Esophagus muscularis mucosa (tissue), 4 donors: Measurements from ENCODE around the gene PSEN1. TPM values are rescaled to one million over a fixed set of nuclear protein-coding genes. Genes with fewer than 3 reads are reported as not detected.

Source experiments
- DNase-seq: peaks from one replicate; pipeline ENCODE4 v3.0.0-alpha.2; 2017; ENCODE audit errors: extremely low spot score
- H3K27ac ChIP-seq, 4 donors: fragments of 200-600 bp; sonication (generic); replicated peaks in 1 of 4; 1 replicate in 3 of 4; 2 replicates in 1 of 4; pipeline ENCODE4 v1.5.1; 2016 to 2019; ENCODE audit warnings: mild to moderate bottlenecking in 1 of 4
- H3K27me3 ChIP-seq, 4 donors: fragments of 200-600 bp; sonication (generic); one replicate each; pipeline versions ENCODE4 v1.5.1 to v1.6.0; 2016 to 2019
- H3K36me3 ChIP-seq, 4 donors: fragments of 200-600 bp; sonication (generic); one replicate each; pipeline ENCODE4 v1.5.1; 2016 to 2019
- H3K4me1 ChIP-seq, 4 donors: fragments of 200-600 bp; sonication (generic); one replicate each; pipeline ENCODE4 v1.5.1; 2016 to 2019
- H3K4me3 ChIP-seq, 4 donors: fragments of 200-600 bp; sonication (generic); 1 replicate in 2 of 4; 2 replicates in 2 of 4; pipeline ENCODE4 v1.5.1; 2016 to 2019; ENCODE audit warnings: mild to moderate bottlenecking in 4 of 4, moderate library complexity in 1 of 4
- H3K9me3 ChIP-seq, 4 donors: fragments of 200-600 bp; sonication (generic); 1 replicate in 3 of 4; 2 replicates in 1 of 4; pipeline ENCODE4 v1.5.1; 2016 to 2019
- EP300 ChIP-seq: sonication (generic); formaldehyde crosslinking; IDR thresholded peaks from one replicate; pipeline ENCODE4 v1.6.1; 2017; ENCODE audit warnings: antibody characterized with exemption
- POLR2A ChIP-seq: fragments of 450-650 bp; IDR thresholded peaks from one replicate; pipeline ENCODE4 v1.6.1; 2017; ENCODE audit warnings: antibody characterized with exemption, moderate library complexity, mild to moderate bottlenecking, low read depth
- POLR2AphosphoS5 ChIP-seq, 2 donors: sonication (generic); formaldehyde crosslinking; IDR thresholded peaks; one replicate each; pipeline ENCODE4 v1.6.1; 2017; ENCODE audit warnings: antibody characterized with exemption in 2 of 2
- WGBS: methylation state at CpG from one replicate; pipeline ENCODE4 v1.1.5; 2018; 5-methylcytosine and 5-hydroxymethylcytosine counted together
- intact Hi-C: fragments of 100-400 bp; cut with DNase I; formaldehyde crosslinking; loops from one replicate; pipeline ENCODE4 v1.15.1; 2023
- small RNA-seq, 3 donors: library from RNA; depleted of rRNA; stranded (forward); fragments of <200 nt; gene quantifications; one replicate each; pipeline ENCODE3, GENCODE V24; 2016
- total RNA-seq, 4 donors: library from RNA; depleted of rRNA; stranded (reverse); fragments of >200 nt; gene quantifications; one replicate each; pipeline versions ENCODE4 v1.1.0 to v1.2.1, GENCODE V29; 2016
- TF ChIP-seq, protein P1 (sequence below), 3 experiments: fragments of 200-600 bp in 2 of 3; fragments of 450-650 bp in 1 of 3; sonication (generic) in 2 of 3; IDR thresholded peaks; one replicate each; pipeline ENCODE4 v1.5.1; 2017 to 2019; ENCODE audit warnings: antibody characterized with exemption in 3 of 3, mild to moderate bottlenecking in 2 of 3, moderate library complexity in 1 of 3

PSEN1 gene
- total RNA-seq, 4 donors from 2014 or later = 31.7 to 39.0 (median 38.3) TPM

DNA sequence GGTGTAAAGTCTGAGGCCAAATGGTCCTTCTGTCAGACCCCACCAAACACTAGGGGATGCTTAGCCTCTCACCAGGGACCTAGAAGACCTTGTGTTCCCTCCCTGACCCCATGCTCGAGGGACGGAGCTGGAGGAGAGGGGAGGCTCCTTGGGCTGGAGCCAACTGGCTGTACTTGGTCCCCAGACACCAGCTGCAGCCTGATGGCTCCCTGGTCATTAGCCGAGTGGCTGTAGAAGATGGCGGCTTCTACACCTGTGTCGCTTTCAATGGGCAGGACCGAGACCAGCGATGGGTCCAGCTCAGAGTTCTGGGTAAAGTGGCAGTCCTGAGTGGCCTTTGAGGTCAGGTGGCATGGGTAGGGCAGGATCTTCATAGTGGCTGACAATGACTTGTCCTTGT, 130.0 kb downstream of the PSEN1 start:
- no peak overlapping the region for H3K4me3 ChIP-seq
- DNase-seq = no peak
- TF ChIP-seq POLR2AphosphoS5 (IDR thresholded peaks at IDR 0.05) (no peak), EP300 (no peak), POLR2A (no peak)
- TF ChIP-seq, protein P1, sequence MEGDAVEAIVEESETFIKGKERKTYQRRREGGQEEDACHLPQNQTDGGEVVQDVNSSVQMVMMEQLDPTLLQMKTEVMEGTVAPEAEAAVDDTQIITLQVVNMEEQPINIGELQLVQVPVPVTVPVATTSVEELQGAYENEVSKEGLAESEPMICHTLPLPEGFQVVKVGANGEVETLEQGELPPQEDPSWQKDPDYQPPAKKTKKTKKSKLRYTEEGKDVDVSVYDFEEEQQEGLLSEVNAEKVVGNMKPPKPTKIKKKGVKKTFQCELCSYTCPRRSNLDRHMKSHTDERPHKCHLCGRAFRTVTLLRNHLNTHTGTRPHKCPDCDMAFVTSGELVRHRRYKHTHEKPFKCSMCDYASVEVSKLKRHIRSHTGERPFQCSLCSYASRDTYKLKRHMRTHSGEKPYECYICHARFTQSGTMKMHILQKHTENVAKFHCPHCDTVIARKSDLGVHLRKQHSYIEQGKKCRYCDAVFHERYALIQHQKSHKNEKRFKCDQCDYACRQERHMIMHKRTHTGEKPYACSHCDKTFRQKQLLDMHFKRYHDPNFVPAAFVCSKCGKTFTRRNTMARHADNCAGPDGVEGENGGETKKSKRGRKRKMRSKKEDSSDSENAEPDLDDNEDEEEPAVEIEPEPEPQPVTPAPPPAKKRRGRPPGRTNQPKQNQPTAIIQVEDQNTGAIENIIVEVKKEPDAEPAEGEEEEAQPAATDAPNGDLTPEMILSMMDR (IDR thresholded peaks at IDR 0.05) = no peak
- no peaks in the 10 kb centered on the region for H3K27me3 ChIP-seq
- H3K36me3 ChIP-seq = peaks cover 0 to 71% (median 16%) of the 10 kb centered on the region in 4 donors
- no peak overlapping the region for H3K27ac ChIP-seq
- intact Hi-C loops = no loop called here
- WGBS = 83% methylated on average over 7 of the region's 7 CpGs
- no peaks in the 10 kb centered on the region for H3K9me3 ChIP-seq
- peaks cover 10 to 15% (median 11%) of the 10 kb centered on the region in 4 donors for H3K4me1 ChIP-seq

DNA sequence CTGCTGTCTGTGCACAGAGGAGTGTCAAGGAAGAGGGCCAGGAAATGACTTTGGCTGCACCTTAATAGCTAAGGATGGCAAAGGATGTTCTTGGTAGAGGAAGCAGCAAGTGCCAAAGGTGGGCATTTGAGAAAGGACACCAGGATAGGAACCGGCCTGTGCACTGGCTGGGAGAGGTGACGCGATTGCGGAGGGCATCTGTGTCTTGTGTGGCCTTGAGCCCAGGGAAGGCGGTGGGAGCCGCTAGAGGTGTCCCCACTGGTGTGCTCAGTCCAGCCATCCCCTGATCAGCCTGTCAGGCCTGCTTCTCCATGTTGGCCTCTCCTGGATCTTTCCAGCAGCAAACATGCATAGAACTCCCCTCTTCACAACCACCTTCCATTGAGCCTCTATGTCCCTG, 131.2 kb downstream of the PSEN1 start:
- 95% methylated on average over 6 of the region's 6 CpGs for WGBS
- Histone ChIP-seq H3K4me1 (peaks cover 10 to 21% (median 16%) of the 10 kb centered on the region in 4 donors), H3K36me3 (peaks cover 0 to 59% (median 11%) of the 10 kb centered on the region in 4 donors), H3K27ac (no peak overlapping the region), H3K4me3 (no peak overlapping the region), H3K9me3 (no peaks in the 10 kb centered on the region), H3K27me3 (no peaks in the 10 kb centered on the region)
- no peak for DNase-seq
- intact Hi-C loops = no loop called here
- TF ChIP-seq EP300 = no peak
- TF ChIP-seq POLR2AphosphoS5 (IDR thresholded peaks at IDR 0.05) = no peak
- no peak for TF ChIP-seq POLR2A
- TF ChIP-seq, protein P1 (IDR thresholded peaks at IDR 0.05) = no peak

DNA sequence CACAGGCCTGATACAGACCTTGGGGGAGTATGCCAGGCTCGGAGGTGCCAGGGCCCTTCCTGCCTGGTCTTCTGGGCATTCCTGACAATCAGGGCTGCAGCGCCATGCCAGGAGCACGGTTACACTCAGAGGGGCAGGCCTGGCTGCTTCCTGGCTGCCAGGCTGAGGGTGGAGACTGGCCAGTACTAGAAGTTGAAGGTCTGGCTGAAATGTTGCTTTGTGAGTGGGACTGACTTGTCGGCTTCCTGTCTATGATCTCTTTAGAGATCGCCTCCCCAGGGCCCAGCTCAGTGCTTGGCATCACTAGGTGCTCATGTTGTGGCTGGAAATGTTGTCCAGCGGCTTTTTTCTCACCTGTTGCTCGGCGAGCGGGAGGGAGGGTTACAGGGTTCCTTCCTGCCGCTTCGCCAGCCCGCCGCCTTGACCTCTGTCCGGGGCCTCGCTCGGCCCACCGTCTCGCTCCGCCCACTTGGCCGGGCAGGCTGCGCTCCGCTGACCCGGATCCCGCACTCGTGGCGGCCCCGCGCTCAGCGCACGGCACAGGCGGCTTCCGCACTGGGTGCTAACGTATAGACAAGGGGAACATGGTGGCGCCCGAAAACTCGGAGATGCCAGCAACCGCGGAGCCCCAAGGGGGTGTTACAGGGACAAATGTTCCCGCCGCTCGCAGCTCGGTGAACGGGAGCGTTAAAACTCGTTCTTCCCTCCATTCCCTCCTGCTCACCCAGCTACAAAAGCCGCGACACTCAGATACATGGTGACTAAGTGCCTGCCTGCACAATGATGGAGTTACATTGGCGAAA, 133.6 kb downstream of the PSEN1 start:
- no peak for DNase-seq
- no peaks in the 10 kb centered on the region for H3K27me3 ChIP-seq
- TF ChIP-seq, protein P1 (IDR thresholded peaks at IDR 0.05) = no peak
- TF ChIP-seq POLR2AphosphoS5 (IDR thresholded peaks at IDR 0.05) = peak in 1 of 2 donors; percentile 2
- WGBS = 27% methylated on average over 31 of the region's 48 CpGs
- peaks cover 0 to 57% (median 17%) of the 10 kb centered on the region in 4 donors for H3K36me3 ChIP-seq
- peak overlapping the region; percentile 39 to 57 (median 49) for H3K4me3 ChIP-seq
- H3K27ac ChIP-seq = peak overlapping the region; percentile 33 to 60 (median 44)
- no peaks in the 10 kb centered on the region for H3K9me3 ChIP-seq
- peaks cover 10 to 26% (median 18%) of the 10 kb centered on the region in 4 donors for H3K4me1 ChIP-seq
- intact Hi-C loops = loop anchor here (10.0 kb wide), 1 partner anchor 95 kb away; no protein-coding TSS in a partner anchor

DNA sequence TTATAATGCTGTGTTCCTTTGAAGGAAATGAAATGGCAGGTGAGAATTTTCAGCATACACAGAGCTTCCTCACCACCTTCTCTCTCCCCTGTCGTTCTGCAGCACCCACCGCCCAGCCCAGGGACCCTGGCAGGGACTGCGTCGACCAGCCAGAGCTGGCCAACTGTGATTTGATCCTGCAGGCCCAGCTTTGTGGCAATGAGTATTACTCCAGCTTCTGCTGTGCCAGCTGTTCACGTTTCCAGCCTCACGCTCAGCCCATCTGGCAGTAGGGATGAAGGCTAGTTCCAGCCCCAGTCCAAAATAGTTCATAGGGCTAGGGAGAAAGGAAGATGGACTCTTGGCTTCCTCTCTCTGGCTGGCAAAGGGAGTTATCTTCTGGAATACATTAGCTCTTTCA, 136.1 kb downstream of the PSEN1 start:
- 59% methylated on average over 6 of the region's 6 CpGs for WGBS
- no peaks in the 10 kb centered on the region for H3K27me3 ChIP-seq
- H3K36me3 ChIP-seq = peaks cover 13 to 61% (median 33%) of the 10 kb centered on the region in 4 donors
- TF ChIP-seq EP300 (no peak), POLR2A (no peak), POLR2AphosphoS5 (IDR thresholded peaks at IDR 0.05) (no peak)
- TF ChIP-seq, protein P1 (IDR thresholded peaks at IDR 0.05) = no peak
- DNase-seq = no peak
- H3K4me1 ChIP-seq = peaks cover 10 to 26% (median 18%) of the 10 kb centered on the region in 4 donors
- intact Hi-C loops = loop anchor here (10.0 kb wide), 1 partner anchor 98 kb away; no protein-coding TSS in a partner anchor
- H3K9me3 ChIP-seq = no peaks in the 10 kb centered on the region
- peak overlapping the region in 1 of 4 donors; percentile 0 for H3K27ac ChIP-seq
- no peak overlapping the region for H3K4me3 ChIP-seq

Small RNA genes within 50 kb of the gene (small RNA-seq; reads per million reads assigned to genes)
- gene AC004858.1 = 0 reads per million in 3 donors
- 0 reads per million in 3 donors for gene RNU6-419P

Other genes starting within 250 kb of the PSEN1 start
- 1 to 10 TPM in 2 of 4 donors, under 1 TPM in 2; 0.78 to 2.5 (median 1.7) TPM for gene DPF3, start 242.4 kb upstream of the PSEN1 start, total RNA-seq
- 10 to 100 TPM; 10.9 to 18.7 (median 14.7) TPM for gene DCAF4, start 210.0 kb upstream of the PSEN1 start, total RNA-seq
- gene ZFYVE1, start 109.4 kb upstream of the PSEN1 start, total RNA-seq = 10 to 100 TPM; 18.4 to 26.6 (median 24.1) TPM
- 10 to 100 TPM; 25.6 to 44.0 (median 35.1) TPM for gene RBM25, start 78.0 kb upstream of the PSEN1 start, total RNA-seq
- 10 to 100 TPM; 12.0 to 43.5 (median 24.1) TPM for gene PAPLN, start 101.0 kb downstream of the PSEN1 start, total RNA-seq